Calu3 (cell line): ENCODE measurements around the gene KLHL42. TPM values are rescaled to one million over a fixed set of nuclear protein-coding genes. Genes with fewer than 3 reads are reported as not detected.

Experiments
- BruUV-seq: library from RNA; stranded (reverse); fragments of 400-500 nt; replicated peaks from 2 replicates; lab custom pipeline; 2021; lab: Mats Ljungman, UMichigan
- CTCF ChIA-PET: fragments of 300-600 bp; sonication (Branson Sonifier 250); formaldehyde crosslinking; loops from one replicate; lab custom pipeline; 2022; ENCODE audit warnings: antibody characterized with exemption; lab: Charles Lee
- DNase-seq: peaks from one replicate; pipeline ENCODE4 v3.0.0; 2022
- H3K27ac Mint-ChIP-seq: one replicate; pipeline ENCODE4 v1.8.0; 2022; ENCODE audit warnings: mixed read lengths; ENCODE audit not compliant: unreplicated experiment
- H3K27me3 Mint-ChIP-seq: one replicate; pipeline ENCODE4 v1.8.0; 2022; ENCODE audit warnings: mixed read lengths; ENCODE audit not compliant: unreplicated experiment
- H3K36me3 Mint-ChIP-seq: one replicate; pipeline ENCODE4 v1.8.0; 2022; ENCODE audit warnings: mild to moderate bottlenecking, moderate library complexity, mixed read lengths; ENCODE audit not compliant: insufficient read depth, unreplicated experiment
- H3K4me1 Mint-ChIP-seq: one replicate; pipeline ENCODE4 v1.8.0; 2022; ENCODE audit warnings: mild to moderate bottlenecking, low read depth, mixed read lengths; ENCODE audit not compliant: unreplicated experiment
- H3K4me3 Mint-ChIP-seq: one replicate; pipeline ENCODE4 v1.8.0; 2022; ENCODE audit warnings: mild to moderate bottlenecking, low read depth, moderate library complexity, mixed read lengths; ENCODE audit not compliant: unreplicated experiment
- H3K9me3 Mint-ChIP-seq: one replicate; pipeline ENCODE4 v1.8.0; 2022; ENCODE audit warnings: low read depth, mixed read lengths; ENCODE audit not compliant: unreplicated experiment
- intact Hi-C: fragments of 100-400 bp; cut with micrococcal nuclease; formaldehyde crosslinking; loops from one replicate; pipeline ENCODE4 v1.10.0; 2022; ENCODE audit not compliant: unreplicated experiment
- total RNA-seq: library from RNA; stranded (reverse); gene quantifications from 2 replicates; pipeline ENCODE4 v1.2.3, GENCODE V29; 2022
- TF ChIP-seq, protein P1 (sequence below): fragments of 200-600 bp; IDR thresholded peaks from one replicate; pipeline ENCODE4 v1.8.0; 2022; ENCODE audit warnings: antibody characterized with exemption; ENCODE audit not compliant: unreplicated experiment

KLHL42 gene
- total RNA-seq, 1 experiment from 2014 or later = 18.5 TPM

- H3K27ac Mint-ChIP-seq = no peak overlapping the region
- CTCF ChIA-PET = interaction anchor here (0.5 kb wide), 1 partner anchor 1296 kb away, joined by 5 read pairs; no protein-coding TSS in a partner anchor
- H3K27me3 Mint-ChIP-seq = peaks cover 29% of the 10 kb centered on the region
- TF ChIP-seq, protein P1, sequence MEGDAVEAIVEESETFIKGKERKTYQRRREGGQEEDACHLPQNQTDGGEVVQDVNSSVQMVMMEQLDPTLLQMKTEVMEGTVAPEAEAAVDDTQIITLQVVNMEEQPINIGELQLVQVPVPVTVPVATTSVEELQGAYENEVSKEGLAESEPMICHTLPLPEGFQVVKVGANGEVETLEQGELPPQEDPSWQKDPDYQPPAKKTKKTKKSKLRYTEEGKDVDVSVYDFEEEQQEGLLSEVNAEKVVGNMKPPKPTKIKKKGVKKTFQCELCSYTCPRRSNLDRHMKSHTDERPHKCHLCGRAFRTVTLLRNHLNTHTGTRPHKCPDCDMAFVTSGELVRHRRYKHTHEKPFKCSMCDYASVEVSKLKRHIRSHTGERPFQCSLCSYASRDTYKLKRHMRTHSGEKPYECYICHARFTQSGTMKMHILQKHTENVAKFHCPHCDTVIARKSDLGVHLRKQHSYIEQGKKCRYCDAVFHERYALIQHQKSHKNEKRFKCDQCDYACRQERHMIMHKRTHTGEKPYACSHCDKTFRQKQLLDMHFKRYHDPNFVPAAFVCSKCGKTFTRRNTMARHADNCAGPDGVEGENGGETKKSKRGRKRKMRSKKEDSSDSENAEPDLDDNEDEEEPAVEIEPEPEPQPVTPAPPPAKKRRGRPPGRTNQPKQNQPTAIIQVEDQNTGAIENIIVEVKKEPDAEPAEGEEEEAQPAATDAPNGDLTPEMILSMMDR = no peak
- H3K4me3 Mint-ChIP-seq = no peak overlapping the region
- DNase-seq = no peak
- H3K4me1 Mint-ChIP-seq = peaks cover 11% of the 10 kb centered on the region
- BruUV-seq = no TSS peak
- intact Hi-C loops = no loop called here
- no peaks in the 10 kb centered on the region for H3K36me3 Mint-ChIP-seq
- no peaks in the 10 kb centered on the region for H3K9me3 Mint-ChIP-seq
These were observed 72.1 kb downstream of the KLHL42 start for GRCh38 chr12:27852117-27852516.

Other genes starting within 250 kb of the KLHL42 start
- 0.78 and 0.83 TPM in 2 replicates for gene REP15, start 83.8 kb upstream of the KLHL42 start, total RNA-seq
- 70.5 and 74.7 TPM in 2 replicates for gene MRPS35, start 69.4 kb upstream of the KLHL42 start, total RNA-seq
- not detected in 2 replicates for gene MANSC4, start within 50 bp of the KLHL42 start, total RNA-seq
- gene PTHLH, start 192.5 kb downstream of the KLHL42 start, total RNA-seq = 0.91 and 1.3 TPM in 2 replicates